ENCODE data around the gene BNC2.

Gene BNC2

GRCh38 chr9:16884373-16884772, 13.9 kb upstream of the BNC2 start:
- POLR2A ChIA-PET: no interaction called here
- CTCF ChIA-PET: interaction anchor here (0.6 to 0.7 kb wide), 3 partner anchors 64 to 632 kb away, joined by 3 to 4 read pairs (median 4); no protein-coding TSS in a partner anchor
- TF ChIP-seq ZEB2 (tag by site-specific recombination; IDR thresholded peaks at IDR 0.05) (no peak), ZBTB49 (tag by site-specific recombination; IDR thresholded peaks at IDR 0.05; ENCODE audit: low read depth) (no peak), ZXDB (tag by site-specific recombination; IDR thresholded peaks at IDR 0.05) (no peak), ZNF521 (tag by site-specific recombination; IDR thresholded peaks at IDR 0.05) (no peak), ZBTB48 (tag by site-specific recombination; IDR thresholded peaks at IDR 0.05) (no peak), ZNF433 (tag by site-specific recombination; IDR thresholded peaks at IDR 0.05; ENCODE audit: low read depth) (no peak), ZNF335 (tag by site-specific recombination; conservative IDR thresholded peaks at IDR 0.05) (no peak), ZNF2 (tag by site-specific recombination; IDR thresholded peaks at IDR 0.05) (no peak), ZNF548 (tag by site-specific recombination; IDR thresholded peaks at IDR 0.05) (no peak), ZSCAN16 (tag by site-specific recombination; IDR thresholded peaks at IDR 0.05) (no peak), SCRT1 (tag by site-specific recombination; IDR thresholded peaks at IDR 0.05; ENCODE audit: borderline replicate concordance) (no peak), ZSCAN18 (tag by site-specific recombination; IDR thresholded peaks at IDR 0.05) (no peak), ZNF132 (tag by site-specific recombination; IDR thresholded peaks at IDR 0.05; ENCODE audit: borderline replicate concordance) (no peak), ZNF324 (tag by site-specific recombination; IDR thresholded peaks at IDR 0.05) (no peak), ZSCAN23 (tag by site-specific recombination; IDR thresholded peaks at IDR 0.05) (no peak), KLF10 (tag by site-specific recombination; IDR thresholded peaks at IDR 0.05) (no peak)
- TF ChIP-seq, protein P1, sequence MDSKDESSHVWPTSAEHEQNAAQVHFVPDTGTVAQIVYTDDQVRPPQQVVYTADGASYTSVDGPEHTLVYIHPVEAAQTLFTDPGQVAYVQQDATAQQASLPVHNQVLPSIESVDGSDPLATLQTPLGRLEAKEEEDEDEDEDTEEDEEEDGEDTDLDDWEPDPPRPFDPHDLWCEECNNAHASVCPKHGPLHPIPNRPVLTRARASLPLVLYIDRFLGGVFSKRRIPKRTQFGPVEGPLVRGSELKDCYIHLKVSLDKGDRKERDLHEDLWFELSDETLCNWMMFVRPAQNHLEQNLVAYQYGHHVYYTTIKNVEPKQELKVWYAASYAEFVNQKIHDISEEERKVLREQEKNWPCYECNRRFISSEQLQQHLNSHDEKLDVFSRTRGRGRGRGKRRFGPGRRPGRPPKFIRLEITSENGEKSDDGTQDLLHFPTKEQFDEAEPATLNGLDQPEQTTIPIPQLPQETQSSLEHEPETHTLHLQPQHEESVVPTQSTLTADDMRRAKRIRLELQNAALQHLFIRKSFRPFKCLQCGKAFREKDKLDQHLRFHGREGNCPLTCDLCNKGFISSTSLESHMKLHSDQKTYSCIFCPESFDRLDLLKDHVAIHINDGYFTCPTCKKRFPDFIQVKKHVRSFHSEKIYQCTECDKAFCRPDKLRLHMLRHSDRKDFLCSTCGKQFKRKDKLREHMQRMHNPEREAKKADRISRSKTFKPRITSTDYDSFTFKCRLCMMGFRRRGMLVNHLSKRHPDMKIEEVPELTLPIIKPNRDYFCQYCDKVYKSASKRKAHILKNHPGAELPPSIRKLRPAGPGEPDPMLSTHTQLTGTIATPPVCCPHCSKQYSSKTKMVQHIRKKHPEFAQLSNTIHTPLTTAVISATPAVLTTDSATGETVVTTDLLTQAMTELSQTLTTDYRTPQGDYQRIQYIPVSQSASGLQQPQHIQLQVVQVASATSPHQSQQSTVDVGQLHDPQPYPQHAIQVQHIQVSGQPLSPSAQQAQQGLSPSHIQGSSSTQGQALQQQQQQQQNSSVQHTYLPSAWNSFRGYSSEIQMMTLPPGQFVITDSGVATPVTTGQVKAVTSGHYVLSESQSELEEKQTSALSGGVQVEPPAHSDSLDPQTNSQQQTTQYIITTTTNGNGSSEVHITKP (tag by site-specific recombination; IDR thresholded peaks at IDR 0.05): no peak
- TF ChIP-seq, protein P2, sequence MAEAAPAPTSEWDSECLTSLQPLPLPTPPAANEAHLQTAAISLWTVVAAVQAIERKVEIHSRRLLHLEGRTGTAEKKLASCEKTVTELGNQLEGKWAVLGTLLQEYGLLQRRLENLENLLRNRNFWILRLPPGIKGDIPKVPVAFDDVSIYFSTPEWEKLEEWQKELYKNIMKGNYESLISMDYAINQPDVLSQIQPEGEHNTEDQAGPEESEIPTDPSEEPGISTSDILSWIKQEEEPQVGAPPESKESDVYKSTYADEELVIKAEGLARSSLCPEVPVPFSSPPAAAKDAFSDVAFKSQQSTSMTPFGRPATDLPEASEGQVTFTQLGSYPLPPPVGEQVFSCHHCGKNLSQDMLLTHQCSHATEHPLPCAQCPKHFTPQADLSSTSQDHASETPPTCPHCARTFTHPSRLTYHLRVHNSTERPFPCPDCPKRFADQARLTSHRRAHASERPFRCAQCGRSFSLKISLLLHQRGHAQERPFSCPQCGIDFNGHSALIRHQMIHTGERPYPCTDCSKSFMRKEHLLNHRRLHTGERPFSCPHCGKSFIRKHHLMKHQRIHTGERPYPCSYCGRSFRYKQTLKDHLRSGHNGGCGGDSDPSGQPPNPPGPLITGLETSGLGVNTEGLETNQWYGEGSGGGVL (tag by site-specific recombination; IDR thresholded peaks at IDR 0.05): no peak
- TF ChIP-seq, protein P3, sequence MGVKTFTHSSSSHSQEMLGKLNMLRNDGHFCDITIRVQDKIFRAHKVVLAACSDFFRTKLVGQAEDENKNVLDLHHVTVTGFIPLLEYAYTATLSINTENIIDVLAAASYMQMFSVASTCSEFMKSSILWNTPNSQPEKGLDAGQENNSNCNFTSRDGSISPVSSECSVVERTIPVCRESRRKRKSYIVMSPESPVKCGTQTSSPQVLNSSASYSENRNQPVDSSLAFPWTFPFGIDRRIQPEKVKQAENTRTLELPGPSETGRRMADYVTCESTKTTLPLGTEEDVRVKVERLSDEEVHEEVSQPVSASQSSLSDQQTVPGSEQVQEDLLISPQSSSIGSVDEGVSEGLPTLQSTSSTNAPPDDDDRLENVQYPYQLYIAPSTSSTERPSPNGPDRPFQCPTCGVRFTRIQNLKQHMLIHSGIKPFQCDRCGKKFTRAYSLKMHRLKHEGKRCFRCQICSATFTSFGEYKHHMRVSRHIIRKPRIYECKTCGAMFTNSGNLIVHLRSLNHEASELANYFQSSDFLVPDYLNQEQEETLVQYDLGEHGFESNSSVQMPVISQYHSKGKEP (tag by site-specific recombination; IDR thresholded peaks at IDR 0.05): no peak
- TF ChIP-seq, protein P4, sequence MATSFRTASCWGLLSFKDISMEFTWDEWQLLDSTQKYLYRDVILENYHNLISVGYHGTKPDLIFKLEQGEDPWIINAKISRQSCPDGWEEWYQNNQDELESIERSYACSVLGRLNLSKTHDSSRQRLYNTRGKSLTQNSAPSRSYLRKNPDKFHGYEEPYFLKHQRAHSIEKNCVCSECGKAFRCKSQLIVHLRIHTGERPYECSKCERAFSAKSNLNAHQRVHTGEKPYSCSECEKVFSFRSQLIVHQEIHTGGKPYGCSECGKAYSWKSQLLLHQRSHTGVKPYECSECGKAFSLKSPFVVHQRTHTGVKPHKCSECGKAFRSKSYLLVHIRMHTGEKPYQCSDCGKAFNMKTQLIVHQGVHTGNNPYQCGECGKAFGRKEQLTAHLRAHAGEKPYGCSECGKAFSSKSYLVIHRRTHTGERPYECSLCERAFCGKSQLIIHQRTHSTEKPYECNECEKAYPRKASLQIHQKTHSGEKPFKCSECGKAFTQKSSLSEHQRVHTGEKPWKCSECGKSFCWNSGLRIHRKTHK (tag by site-specific recombination; IDR thresholded peaks at IDR 0.05): no peak
- Histone ChIP-seq H3K36me3 (ENCODE audit: control insufficient read depth in 2 of 2, insufficient read depth in 1 of 2, low read length in 2 of 2) (no peaks in the 10 kb centered on the region), H3K9me3 (ENCODE audit: control insufficient read depth, insufficient read depth, low read depth, low read length) (no peaks in the 10 kb centered on the region), H3K4me3 (ENCODE audit: low read depth, low read length) (no peak overlapping the region), H3K4me1 (ENCODE audit: control insufficient read depth, insufficient read depth, low read length) (no peaks in the 10 kb centered on the region), H3K27ac (ENCODE audit: extremely low read depth, low read depth, low read length) (no peak overlapping the region)

All from HEK293 (cell line).